T-helper 1 cell treated with Interleukin-12 subunit alpha and Interleukin-12 subunit beta and Interleukin-4 antibody, amounts not matched to agents 30 ng/mL and 1 ng/mL, for 36 hours (primary cell): ENCODE measurements around the gene HOXB3. TPM values are rescaled to one million over a fixed set of nuclear protein-coding genes. Genes with fewer than 3 reads are reported as not detected.

ENCODE experiments used
- intact Hi-C: fragments of 100-400 bp; cut with micrococcal nuclease; formaldehyde crosslinking; loops from one replicate; pipeline ENCODE4 v1.15.1; 2024
- total RNA-seq: library from RNA; stranded (reverse); gene quantifications from 2 replicates; pipeline ENCODE4 v1.2.3, GENCODE V29; 2022

Gene HOXB3
- total RNA-seq, 1 donor from 2014 or later, result 12.8 TPM

GRCh38 chr17:48613862-48614694 lies 24.0 kb upstream of the HOXB3 start:
- intact Hi-C loops, result loop anchor here (1.0 to 10.0 kb wide), 4 partner anchors 17 to 509 kb away; partner anchors contain the start of genes CBX1 and SNX11

- intact Hi-C loops, result loop anchor here (1.0 to 10.0 kb wide), 4 partner anchors 16 to 508 kb away; partner anchors contain the start of genes CBX1 and SNX11
These were observed 23.0 kb upstream of the HOXB3 start for GRCh38 chr17:48612854-48613691.

DNA sequence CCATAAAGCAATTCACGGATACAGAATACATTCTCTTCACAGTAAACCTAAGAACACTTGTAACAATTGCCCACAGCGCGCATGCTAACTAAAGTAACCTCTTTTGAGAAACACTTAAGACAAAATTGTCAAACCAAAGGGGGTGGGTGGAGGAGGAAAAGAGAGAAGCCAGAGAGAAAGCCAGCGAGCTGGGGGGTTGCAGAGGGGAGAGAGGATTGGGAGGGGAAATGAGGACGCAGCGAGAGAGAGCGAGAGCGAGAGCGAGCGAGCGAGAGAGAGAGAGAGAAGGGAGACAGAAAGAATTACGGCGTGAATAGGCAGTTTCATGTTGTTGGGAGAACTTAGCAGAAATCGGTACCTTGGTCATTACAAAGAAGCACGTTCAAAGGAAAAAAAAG lies 22.4 kb upstream of the HOXB3 start:
- intact Hi-C loops, result loop anchor here (2.0 to 10.0 kb wide), 3 partner anchors 104 to 508 kb away; partner anchors contain the start of genes CBX1 and SNX11

DNA sequence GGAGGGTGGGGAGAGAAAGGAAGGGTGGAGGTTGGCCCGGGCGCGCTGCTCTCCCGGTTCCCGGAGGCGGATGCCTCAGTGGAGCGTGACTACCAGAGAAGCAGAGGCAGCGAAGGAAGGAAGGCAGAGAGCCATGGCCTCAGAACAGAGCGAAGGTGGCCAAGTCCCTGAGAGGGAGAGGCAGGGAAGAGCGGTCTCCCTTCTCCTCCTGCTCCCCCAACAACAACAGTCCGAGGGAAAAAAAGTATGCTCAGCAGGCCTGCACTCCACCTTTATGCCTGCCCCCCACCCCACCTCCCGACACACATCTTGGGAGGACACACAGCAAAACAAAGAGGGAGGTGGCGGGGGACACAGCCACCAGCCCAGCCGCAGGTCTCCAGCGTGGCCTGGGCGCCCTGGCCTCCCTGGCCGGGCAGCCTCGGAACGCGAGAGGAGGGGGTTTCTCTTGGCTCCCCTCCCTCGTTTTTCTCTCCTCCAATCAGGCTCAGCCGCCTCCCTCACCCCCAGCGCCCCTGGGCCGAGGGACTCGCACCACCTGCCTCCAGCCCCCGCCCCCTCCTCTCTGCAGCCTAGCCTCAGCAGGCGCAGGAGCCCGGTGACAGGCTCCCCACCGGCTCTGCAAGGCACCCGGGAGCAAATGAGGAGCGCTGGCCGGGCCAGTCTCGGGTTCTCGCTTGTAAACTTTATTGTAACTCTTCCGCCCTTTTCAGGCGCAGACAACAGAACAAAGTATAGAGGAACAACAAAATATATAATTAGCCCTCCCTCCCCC lies 21.8 kb upstream of the HOXB3 start:
- intact Hi-C loops, result loop anchor here (1.0 to 10.0 kb wide), 5 partner anchors 14 to 587 kb away; partner anchors contain the start of genes CBX1, HOXB9 and SNX11

DNA sequence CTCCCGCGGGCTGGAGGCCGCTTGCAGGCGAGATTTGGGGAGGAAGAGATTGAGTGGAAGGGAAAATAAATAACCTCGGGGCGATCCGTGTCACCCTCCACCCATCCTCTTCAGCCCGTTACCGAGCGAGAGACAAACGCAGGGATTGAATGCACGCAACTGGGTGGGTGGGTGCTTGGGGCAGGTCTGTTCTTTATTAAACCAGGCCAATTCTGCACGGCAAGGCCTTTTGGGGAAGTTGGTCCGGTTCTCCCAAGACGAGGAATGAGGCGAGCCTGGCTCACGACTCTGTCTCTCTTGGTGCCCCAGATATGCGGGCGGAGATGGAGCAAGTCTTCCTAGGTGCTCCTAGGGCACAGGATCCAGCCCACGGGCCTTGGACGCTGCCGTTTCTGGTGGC lies 21.2 kb upstream of the HOXB3 start:
- intact Hi-C loops, result loop anchor here (1.0 to 10.0 kb wide), 3 partner anchors 15 to 586 kb away; partner anchors contain the start of genes CBX1, HOXB9 and SNX11

DNA sequence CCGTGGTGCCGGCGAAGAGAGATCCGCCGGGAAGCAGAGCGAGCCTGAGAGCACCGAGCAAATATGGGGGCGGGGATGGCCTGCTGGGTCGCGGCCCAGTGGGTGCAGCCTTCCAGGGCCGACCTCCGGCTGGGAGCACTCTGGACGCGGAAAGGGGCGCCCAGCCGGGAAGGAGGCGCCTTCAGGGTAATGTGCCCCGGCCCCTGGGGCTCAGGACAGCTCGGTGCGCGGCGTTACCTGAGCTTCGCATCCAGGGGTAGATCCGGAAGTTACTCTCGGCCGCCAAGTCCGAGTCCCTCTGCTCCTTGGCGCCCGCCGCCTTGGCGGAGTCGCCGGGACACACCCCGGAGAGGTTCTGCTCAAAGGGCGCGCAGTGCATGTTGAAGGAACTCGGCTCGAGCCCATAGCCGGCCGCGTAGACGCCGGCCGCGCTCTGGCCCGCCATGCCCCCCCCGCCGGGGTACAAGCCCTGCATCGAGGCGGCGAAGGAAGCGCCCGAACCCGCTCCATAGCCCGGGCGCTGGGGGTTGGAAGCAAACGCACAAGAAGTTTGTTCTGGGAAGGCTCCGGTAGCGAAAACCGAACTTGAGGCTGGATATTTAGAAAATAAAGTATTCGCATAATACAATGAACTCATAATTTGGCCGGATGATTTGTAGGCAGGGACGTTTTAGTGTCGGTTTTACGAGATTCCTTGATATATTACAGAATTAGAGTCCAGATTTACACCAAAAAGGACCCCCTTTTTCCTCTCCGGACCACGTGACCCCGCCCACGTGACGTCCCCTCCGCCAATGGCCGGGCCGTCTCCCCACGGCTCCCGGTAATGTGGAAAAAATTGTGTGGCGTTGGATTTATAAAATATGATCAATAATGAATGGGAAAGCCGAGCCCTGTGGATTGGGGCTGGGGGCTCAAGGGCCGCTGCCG lies 20.5 kb upstream of the HOXB3 start, which contains the start of gene HOXB7:
Gene HOXB7 (minus strand): TSS at position 736 of the 930 bp plus-strand sequence. CDS start 99 bp downstream, at position 637.
- intact Hi-C loops, result loop anchor here (1.0 to 10.0 kb wide), 3 partner anchors 16 to 586 kb away; partner anchors contain the start of genes CBX1, HOXB9 and SNX11

DNA sequence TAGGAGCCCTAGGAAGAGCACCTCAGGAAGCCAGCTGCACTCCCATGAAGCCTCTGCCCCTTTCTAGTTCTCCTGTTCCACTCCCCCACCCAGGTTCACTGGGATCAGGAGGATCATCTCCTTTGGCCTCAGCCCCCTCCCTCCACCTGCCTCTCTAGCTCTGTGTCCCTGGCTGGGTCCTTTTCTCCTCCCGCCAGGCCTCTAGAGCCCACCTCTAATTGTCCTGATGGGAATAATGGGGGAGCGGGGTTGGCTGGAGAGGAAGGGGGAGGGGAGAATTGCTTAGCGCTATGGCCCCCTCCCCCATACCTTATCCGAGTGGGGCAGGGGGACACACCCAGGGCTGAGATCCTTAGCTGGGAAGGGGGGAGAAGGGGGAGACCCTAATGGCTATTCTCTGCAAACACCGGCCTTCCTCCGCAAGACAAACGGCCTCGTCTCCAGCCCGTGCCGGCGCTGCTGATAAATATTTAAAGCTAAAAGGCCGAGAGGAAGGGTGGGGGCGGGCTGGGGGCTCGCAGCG lies 19.8 kb upstream of the HOXB3 start:
- intact Hi-C loops, result loop anchor here (2.0 to 10.0 kb wide), 2 partner anchors 505 to 585 kb away; partner anchors contain the start of genes CBX1 and SNX11

GRCh38 chr17:48609033-48609432 lies 19.0 kb upstream of the HOXB3 start:
- intact Hi-C loops, result no loop called here

- intact Hi-C loops, result no loop called here
These were observed 18.4 kb upstream of the HOXB3 start for GRCh38 chr17:48608494-48608834.

- intact Hi-C loops, result no loop called here
These were observed 17.0 kb upstream of the HOXB3 start for GRCh38 chr17:48606892-48607614.

DNA sequence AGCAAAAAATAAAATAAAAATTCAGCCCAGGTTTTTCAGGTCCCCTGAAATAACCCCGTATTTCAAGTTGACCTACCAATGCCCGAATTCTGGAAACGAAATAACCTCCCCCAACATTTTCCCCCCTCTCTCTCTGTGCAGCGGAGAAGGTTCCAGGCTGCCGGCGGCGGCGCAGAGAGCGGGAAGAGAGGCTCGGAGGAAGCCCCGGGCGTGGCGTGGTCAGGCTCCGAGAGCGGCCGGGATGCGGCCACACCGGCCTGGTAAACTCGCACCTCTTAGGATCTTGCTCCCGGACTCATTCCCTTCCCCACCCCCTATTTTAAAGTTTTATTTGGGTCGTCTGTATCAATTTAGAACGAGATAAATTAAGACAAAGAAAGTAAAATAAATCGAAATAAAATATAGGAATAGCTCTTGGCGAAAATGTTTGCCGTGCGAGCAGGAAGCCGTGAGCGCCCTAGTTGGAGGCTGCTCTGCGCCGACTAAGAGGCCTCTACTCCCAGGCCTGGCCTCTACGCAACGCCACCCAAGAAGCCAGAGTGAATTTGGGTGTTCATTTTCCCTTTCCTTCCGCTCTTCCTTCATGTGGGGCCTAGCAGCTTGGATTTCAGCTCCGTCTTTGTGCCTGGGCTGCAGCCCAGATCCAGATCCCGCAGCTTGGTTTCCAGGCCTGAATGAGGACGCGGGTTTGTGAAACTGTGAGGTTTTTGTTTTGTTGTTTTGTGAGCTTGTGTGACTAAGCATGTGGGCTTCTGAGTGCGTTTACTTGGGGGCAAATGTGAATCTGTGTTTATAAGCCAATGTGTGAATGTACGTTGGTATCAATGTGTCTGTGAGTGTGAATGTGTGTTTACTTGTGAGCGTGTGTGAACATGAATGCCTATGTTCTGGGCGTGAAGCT lies 16.2 kb upstream of the HOXB3 start:
- intact Hi-C loops, result no loop called here

- intact Hi-C loops, result no loop called here
These were observed 15.4 kb upstream of the HOXB3 start for GRCh38 chr17:48605409-48605919.

GRCh38 chr17:48604770-48605329 lies 14.8 kb upstream of the HOXB3 start, which contains the start of gene HOXB6:
Gene HOXB6 (minus strand): TSS chr17:48604986. CDS start chr17:48598150, 6,836 bp downstream.
- intact Hi-C loops, result no loop called here

DNA sequence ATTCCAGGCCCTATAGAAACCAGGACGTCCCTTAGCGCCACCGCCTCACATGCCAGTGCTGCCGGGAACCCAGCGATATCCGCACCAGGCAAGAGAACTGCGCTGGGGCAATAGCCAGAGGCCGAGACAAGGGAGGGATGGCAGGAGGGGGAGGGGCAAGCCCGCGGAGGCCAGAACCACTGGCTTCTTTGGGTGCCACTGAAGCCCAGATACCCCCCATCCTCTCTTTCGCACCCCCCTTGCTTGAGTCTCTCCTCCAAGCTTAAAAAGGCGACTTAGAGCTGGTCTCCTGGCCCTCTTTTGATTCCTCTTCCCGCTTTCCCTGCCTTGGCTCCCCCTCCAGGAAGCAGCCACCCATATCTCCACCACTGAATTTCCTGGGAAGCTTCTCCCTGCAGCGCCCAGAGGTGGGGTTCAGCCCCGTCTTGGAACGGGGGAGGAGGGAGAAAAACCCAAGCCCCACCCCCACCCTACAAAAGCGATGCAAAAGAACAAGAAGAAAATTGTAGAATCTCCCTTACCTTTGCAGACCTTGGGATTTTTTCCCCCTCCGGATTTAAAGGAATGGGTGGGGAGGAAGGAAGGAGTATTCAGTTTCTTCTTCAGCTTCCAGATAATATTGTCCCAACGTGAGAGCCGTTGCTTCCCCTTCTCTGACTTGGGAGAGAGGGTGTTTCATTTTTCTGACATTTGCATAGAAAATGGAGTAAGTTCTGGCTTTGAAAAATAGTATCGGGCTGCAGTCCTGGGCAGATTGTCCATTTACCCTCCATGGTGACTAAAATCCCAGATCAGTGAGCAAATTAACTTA lies 14.1 kb upstream of the HOXB3 start:
- intact Hi-C loops, result no loop called here

GRCh38 chr17:48601539-48602425 lies 11.7 kb upstream of the HOXB3 start:
- intact Hi-C loops, result loop anchor here (1.0 kb wide), 1 partner anchor 45 kb away; no protein-coding TSS in a partner anchor
